ENCODE results near the gene BTBD18.

GRCh38 chr11:57744357-57744756 lies 7.3 kb downstream of the BTBD18 start:
- TF ChIP-seq CTCF (IDR thresholded peaks at IDR 0.05 in 4 of 5, conservative IDR thresholded peaks at IDR 0.05 in 1 of 5) (no peak), POLR2A (IDR thresholded peaks at IDR 0.05) (no peak)
